HG02623 (cell line): ENCODE results near the gene CA10.

ENCODE experiments used
- ATAC-seq: cut with Tn5 transposase; IDR thresholded peaks from one replicate; pipeline ENCODE4 v1.9.1; 2021; ENCODE audit warnings: moderate library complexity; ENCODE audit not compliant: unreplicated experiment

The CA10 gene

DNA sequence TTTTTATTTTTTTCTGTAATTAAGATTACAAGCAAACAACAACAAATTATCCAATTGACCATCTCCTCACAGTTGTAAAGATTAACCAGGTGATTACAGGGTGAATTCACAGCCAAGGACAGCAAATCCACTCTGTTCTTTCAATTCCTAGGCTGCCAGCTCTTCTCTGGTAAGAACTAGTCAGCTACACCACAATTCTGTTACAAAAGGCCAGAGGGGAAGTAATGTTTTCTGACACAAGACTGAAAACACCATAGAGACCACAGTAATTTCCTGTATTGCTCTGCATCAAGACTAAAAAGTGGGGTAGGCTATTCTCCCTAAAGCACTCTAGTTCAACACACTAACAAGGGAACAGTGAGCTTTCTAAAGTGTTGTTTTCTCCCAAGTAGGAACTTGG is 10.6 kb downstream of the CA10 start:
- ATAC-seq: no peak

DNA sequence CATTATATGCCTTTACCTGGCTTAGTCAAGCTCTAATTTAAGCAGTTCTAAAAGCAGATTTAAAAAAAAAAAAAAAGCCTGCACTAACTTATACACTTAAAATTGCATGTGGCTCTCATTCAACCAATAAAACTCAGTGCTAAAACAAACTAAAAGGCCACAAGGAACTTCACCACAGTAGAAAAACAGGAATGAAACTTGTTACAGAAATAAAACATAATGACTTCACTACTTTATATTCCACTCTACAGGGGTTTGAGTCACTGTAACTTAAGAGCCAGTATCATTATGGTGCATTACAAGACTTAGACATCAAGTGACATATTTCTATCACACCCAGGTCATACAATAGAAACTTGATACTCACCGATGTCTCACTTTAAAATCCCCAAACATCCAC is 11.1 kb downstream of the CA10 start:
- ATAC-seq: no peak

DNA sequence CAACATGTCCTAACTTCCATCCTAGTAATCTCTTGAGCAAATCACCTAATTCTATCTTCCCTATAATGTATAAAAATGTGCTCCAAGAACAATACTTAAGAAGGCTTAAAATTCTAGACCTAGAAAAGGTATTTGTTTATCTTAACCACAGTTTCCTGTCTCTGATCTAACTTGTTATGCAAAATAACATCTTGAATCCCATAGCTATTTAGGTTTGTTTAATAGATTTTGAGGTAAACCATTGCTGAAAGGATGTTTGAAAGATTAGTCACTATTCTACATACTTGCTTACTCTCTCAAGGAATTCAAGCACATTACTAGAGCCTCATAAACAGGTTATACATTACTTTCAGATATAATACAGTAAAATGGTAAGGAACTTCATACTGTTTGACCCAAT is 13.0 kb downstream of the CA10 start:
- no peak for ATAC-seq

DNA sequence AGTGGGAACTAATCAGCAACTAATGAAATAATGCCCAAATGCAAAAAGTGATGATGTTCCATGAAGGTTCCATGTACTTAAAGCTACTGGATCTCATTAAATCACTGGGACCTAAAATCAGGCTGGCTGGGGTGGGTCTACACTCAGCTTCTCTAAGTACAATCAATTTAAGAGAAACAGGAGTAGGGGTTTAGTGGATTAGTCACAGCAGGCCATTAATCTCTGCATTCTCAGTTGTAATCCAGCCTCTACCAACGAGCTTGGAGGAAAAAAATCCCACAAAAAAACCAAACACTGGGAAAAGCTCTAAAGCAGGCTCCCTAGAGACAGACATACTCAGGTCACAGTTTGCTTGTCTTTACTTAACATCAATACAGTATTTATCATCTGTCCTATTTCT is 15.0 kb downstream of the CA10 start:
- ATAC-seq: no peak

DNA sequence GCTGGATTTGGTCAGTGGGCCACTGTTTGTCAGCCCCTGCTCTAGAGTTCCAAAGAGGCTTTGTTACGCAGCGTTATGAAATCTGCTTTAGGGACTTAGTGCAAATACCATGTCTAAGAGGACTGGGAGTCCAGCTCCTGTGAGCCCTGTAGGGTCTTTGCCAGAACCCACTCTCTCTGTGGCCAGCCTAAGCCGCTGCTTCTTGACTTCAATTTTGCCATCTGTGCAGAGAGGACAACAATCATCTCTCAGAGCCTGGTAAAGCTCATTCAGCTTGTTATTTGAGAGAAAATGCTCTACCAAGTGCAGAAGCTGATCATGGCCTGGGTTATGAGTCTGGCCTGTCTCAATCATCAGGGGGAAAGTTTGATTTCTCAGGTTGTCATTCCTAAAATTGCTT is 17.9 kb downstream of the CA10 start:
- no peak for ATAC-seq

DNA sequence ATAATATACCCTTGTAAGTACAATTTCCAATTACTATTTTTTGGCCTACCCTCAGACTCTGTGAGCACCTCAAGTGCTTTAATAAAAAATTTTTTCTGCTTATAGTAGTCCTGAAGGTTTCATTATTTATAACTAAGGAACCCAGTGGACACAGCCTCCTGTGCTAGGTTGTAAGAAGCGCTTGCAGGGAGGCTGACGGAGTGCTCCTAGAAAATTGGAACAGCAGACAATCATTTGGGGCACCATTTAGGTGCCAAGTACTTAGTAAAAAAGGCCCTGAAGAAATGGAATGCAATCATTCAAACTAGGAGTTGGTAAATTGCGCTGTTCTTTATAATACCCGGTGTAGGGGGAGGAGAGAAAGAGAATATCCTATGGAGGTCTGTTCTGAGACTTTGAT is 19.8 kb downstream of the CA10 start:
- ATAC-seq: no peak

DNA sequence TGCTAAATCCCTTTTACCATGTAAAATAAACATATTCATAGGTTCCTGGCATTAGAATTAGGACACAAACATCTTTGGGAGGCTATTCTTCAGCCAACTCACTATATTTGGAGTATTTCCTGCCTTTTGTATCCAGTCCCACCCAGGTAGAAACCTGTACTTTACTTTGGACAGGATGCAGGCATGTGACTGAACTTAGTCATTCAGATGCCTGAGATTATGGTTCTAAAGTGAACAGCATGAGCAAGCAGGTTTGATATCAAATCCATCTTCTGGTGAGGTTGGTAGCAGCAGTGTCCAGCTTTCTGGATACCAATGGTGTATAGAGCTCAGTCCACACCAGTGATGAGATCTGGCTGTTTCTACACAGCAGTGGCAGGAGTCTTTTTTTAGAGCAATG is 20.2 kb downstream of the CA10 start:
- ATAC-seq: no peak

DNA sequence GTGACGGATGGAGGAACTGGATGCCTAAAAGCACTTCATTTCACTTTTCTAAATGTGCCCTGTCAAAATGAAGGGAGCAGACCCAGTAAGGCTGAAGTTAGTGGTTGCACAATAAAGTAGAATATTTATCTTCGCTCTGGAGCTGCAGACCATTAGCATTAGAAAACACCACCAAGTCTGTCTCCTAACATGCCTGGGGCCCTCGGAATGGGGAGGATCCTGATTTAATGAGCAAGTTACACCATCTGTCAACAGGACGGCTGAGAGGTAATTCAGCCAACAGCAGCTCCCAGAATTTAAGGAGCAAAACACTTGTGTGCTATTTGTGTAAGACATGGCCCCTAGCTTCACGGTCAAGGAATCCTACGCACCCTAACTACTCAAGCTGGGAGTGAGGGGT is 22.3 kb downstream of the CA10 start:
- ATAC-seq: no peak

DNA sequence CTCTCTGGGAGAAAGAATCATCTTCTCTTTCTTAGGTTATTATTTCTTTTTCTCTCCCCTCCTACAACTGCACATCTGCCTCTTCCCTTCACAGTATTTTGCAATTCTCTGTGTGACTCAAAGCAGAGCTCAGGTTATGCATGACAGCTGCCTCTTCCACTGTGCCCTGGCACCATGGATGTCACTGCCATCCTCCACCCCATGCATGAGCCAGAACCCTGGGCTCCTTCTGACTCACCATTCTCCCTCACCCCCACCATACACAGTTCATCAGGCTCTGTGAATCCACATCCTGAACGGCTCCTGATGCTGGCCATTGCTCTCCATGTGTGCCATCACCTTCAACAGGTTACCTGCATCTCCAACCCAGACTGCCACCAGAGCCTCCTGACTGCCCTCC is 23.9 kb downstream of the CA10 start:
- ATAC-seq: no peak

DNA sequence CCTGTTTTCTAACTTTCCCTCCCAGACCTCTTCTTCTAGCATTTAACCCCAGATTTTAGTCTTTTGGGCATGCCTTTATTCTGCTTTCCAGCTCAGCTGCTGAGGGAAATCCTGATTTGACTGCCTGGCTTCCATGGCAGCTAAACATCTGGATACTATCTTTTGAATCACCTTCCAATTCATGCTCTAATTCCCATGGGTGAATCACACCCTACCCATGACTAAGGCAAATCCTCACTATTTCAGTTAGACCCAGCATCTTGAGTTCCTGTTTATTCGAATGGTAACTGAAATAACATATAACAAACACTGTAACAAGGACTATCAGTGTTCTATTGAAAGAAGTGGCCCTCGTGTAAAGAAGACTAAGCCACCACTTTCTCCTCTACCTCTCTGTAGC is 29.8 kb downstream of the CA10 start:
- ATAC-seq: no peak

DNA sequence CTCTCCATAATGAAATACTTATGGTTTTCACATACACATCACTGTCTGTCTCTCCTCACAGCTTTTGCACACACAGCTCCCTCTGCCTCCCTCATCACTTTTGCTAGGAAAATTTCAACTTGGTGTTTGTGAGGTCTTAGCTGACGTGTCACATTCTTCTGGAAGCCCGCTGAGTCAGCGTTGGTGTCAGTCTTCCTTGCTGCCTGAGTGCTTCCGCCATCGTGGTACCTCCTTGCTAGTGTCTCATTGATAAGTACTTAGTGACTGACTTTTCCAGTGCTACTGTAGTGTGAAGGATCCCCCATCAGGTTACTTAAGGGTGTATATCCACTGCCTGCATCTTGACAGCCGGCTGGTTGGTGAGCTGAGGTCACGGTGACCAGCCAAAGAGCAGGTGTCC is 33.5 kb downstream of the CA10 start:
- no peak for ATAC-seq

DNA sequence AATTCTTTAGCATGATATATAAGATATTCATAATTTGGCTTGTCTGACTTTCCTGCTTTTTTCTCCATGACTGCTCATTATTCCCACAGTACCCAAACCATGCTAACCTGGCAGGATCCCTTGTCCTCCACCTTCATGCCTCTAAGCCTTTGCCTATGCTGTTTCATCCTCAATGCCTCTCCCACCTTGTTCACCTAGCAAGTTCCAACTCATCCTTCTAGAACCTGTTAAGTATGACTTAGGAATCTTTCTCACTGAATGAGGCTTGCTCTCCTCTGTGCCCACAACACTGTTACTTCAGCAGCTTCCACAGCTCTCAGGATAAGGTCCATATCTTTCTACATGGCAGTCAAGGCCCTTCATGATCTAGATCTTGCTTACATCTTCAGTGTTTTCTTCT is 34.0 kb downstream of the CA10 start:
- no peak for ATAC-seq

DNA sequence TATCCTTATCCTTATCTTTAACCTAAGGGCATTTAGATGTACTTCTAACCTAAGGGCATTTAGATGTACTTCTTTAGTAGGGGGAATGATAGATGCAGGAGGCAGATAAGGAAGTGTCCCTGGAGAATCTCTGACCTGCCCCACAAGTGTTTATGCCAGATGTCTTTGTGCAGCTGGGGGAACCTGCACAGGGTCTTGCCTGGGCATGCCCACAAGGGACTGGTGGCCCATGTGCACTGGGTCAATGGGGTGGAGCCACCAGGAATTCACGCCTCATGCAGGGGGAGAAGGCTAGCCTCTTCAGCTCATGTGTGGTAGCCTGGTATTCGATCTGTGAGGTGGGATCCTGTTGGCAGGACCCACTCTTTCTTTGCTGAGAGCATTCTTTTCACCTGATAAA is 38.0 kb downstream of the CA10 start:
- ATAC-seq: no peak

DNA sequence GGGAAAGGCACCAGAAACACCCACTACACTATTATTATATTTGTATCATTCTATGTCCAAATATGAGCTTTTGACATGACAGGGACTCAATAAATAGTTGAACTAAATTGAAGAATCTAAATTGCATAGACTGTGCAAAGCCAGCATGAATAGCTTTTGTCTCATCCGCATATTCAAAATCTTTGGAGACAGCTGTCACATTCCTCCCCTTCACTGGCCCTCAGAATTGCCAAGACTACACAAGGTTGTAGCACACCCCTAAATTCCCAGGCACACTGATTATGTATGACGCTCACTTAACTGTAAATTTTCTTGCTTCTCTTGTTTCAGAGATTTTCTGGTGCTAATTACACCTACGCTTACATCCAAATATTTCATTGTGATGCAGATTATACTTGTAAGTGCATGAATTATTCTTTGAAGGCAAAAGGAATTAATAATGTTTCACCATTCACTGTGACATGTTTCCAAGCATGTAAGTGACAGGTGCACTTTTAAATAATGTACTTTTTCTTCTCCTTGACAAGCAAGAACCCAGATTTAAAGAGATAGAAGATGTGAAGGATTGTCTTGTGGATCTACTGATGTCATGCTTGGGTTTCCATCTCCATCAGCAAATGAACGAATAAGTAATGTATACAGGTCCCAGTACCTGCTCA is 47.5 kb downstream of the CA10 start:
- ATAC-seq: no peak

DNA sequence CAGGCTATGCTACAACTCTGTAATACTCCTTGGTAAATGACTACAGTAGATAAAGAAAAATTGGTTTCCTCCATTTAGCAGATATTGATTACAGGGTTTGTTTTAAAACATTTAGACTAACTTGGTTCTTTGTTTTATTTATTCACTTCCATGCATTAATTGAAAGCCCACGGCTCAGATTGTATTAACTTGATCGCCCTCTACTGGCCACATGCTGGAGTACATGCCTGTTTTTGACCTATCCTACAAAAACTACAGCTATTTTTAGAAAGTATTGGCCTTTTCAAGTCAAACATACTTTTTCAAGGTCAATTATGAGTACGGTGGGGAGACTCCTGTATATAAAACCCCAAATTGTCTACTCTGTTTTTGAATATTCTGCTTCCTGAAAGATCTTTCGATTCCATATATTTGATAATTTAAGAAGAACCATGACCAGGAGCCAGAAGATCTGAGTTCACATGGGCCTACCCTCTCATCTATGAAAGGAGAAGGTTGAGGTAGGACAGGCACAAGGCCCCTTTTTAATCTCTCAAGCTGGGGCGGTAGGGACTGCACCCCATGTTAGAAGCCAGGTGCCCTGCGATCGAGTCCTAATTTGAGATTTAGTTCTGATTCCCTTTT is 51.8 kb downstream of the CA10 start:
- ATAC-seq: no peak

DNA sequence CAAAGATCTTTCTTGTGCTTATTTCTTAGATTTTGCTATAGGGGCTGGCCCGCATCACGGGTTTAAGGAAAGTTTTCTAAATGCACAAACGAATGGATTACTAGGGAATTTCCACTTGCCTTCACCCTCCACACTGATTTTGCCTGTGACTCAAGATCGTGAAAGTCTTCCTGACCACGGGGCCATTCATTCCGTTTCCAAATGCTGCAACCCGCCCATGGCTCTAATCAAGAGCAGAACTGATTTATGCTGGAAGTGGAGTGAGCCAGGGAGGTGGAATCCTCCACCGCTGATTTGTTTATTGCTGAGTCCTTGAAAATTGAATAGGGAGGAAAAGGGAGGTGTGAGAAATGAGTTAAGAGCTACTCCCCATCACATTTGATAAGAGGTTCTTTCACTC is 52.4 kb downstream of the CA10 start:
- ATAC-seq: no peak

DNA sequence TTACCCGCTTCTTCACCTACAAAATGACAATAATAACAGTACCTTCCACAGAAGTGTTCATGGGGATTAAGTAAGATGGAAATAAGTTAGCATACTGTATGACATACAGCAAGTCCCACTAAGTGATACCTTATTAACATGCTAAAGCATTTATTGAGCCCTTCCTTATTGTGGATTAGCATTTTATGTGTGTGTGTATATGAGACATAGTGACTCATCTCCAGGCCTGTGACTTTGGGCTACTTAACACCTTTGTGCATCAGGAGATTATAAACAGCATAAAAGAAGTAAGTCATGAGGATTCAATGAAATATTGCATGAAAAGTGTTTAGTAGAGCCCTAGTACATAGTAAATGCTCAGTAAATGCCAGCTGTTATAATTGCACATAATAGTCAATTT is 52.9 kb downstream of the CA10 start:
- no peak for ATAC-seq

DNA sequence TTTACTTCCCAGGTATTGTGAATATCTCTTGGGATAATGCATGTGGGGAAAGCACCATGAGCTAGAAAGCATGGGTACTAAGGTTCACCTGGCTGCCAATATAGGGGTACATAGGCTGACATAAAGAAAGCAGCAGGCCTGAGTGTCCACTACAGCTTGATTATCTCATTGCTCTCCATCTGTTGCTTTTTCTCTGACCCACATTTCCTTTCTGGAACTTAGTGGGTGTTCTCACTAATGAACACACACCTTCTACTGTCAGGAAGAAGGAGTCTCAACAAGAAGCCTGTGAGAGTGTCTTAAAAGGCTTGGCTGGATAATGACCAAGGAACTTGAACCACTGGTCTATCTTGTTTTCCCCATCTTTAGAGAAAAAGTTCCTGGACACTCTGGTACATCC is 62.5 kb downstream of the CA10 start:
- ATAC-seq: no peak

DNA sequence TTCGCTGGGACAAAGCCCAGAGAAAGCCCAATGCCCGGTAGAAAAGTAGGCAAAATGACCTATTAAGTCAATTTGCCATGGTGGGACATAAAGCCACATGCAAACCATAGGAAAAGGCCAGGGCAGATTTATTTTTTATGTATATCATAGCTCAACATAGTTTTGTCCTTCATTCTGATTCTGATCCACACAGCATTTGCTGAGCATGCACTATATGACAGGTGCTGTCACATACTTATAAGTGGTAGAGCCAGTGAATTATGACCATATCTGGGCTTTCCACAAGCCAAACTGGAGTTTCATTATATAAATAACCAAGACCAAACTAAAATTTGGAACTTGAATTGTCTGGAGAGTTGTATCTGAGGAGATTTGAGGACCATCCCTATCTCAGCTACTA is 74.3 kb downstream of the CA10 start:
- ATAC-seq: no peak

DNA sequence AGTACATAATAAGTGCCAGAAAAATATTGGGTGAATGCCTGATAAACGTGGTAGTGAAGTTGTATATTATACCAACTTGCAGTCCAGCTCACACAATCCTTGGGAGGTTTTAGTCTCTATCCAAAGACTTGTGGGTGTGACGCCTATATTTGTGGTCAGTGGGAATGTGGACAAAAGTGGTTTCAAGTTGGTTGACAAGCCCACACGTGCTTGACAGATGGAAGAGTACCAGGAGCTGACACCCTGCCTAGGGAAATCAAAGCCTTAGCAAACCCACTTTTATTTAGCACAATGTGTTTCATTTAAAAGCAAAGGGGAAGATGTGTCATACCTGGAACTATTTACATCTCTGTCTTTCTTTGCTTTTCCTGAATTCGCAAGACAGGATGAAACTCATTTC is 79.0 kb downstream of the CA10 start:
- no peak for ATAC-seq

DNA sequence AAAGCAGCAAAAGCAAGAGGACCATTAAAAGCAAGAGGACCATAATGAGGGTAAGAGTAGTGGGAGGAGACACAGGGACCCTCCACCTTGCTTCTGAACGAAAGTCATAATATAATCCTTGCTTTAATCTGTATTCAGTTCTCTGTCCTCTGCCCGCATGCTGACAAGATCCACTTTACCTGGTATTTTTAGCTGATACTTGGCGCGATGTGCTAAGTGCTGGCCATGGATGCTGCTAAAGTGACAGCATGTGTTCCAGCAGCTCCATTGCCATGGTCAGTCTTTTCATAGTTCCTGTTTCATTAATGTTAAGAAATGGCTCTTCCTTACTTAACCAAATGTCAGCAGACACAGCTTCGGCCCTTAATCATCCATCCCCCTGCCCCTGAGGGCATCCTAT is 86.8 kb downstream of the CA10 start:
- ATAC-seq: no peak

DNA sequence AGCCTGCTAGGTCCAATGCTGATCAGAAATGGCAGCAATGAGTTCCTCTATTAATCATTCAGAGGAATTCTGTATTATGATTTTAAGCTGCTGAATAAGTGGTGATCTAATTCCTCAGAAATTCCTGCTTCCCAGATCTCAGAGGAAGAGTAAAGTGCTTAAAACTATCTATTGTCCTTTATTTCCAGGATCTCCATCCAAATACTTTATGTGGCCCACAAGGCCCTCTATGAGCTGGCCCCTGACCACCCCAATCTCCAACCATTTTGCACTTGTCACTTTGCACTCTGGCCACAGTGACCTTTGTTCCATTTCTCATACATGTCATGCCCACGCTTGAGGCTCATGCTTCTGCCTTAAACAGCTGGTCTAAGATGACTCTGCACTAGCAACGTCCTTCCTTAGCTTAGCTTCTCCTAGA is 93.7 kb downstream of the CA10 start:
- ATAC-seq: no peak

DNA sequence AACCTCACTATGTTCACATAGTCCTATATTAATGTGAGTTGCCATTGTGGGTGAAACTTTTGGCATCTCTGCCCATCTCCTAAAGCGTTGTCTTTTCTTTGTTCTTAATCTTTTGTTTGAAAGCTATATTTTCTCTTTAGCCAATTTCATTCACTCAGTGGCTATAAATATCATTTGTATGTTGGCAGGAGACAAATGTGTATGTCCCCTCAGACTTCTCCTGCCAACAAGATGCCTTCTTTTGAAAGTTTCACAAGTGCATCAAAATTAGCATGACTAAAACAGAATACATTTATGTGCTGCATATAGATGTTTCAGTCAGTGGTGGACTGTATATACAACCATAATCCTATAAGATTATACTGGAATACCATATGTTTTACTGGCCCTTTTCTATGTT is 109.0 kb downstream of the CA10 start:
- no peak for ATAC-seq
